CD4-positive, CD25-positive, alpha-beta regulatory T cell (primary cell): ENCODE measurements around the gene GALNS. TPM values are rescaled to one million over a fixed set of nuclear protein-coding genes. Genes with fewer than 3 reads are reported as not detected.

ENCODE experiments used
- ATAC-seq, 2 donors: fragments of 150-1000 bp; cut with Tn5 transposase; one replicate each; pipeline ENCODE4 v1.10.0; 2021; ENCODE audit warnings: low read depth in 2 of 2, moderate number of reproducible peaks in 2 of 2, moderate library complexity in 1 of 2
- DNase-seq, 3 donors: peaks; one replicate each; pipeline versions ENCODE4 v3.0.0 to v3.0.0-alpha.2; 2012 to 2022; ENCODE audit warnings: mixed read lengths in 1 of 3
- H3K27ac ChIP-seq: one replicate; pipeline ENCODE4 v1.7.0; 2013; ENCODE audit warnings: mild to moderate bottlenecking, low read length; ENCODE audit not compliant: insufficient read depth, poor library complexity, severe bottlenecking
- H3K27me3 ChIP-seq: one replicate; pipeline ENCODE4 v1.7.0; 2013; ENCODE audit warnings: low read length; ENCODE audit not compliant: control insufficient read depth, insufficient read depth
- H3K36me3 ChIP-seq: one replicate; pipeline ENCODE4 v1.7.0; 2013; ENCODE audit warnings: mild to moderate bottlenecking, low read length, moderate library complexity; ENCODE audit not compliant: control insufficient read depth, insufficient read depth
- H3K4me1 ChIP-seq: 2 replicates; pipeline ENCODE4 v1.7.0; 2013; ENCODE audit warnings: mild to moderate bottlenecking, low read length; ENCODE audit not compliant: insufficient read depth, control insufficient read depth, poor library complexity, severe bottlenecking
- H3K4me3 ChIP-seq: one replicate; pipeline ENCODE4 v1.7.0; 2013; ENCODE audit warnings: low read depth, mild to moderate bottlenecking, low read length, moderate library complexity
- H3K9me3 ChIP-seq, 2 experiments: 1 replicate in 1 of 2; 2 replicates in 1 of 2; pipeline ENCODE4 v1.7.0; 2013; ENCODE audit warnings: low read length in 2 of 2, mild to moderate bottlenecking in 1 of 2, moderate library complexity in 1 of 2; ENCODE audit not compliant: control insufficient read depth in 2 of 2
- H3K27ac Mint-ChIP-seq, 3 donors: one replicate each; pipeline ENCODE4 v1.8.0; 2020 to 2022; ENCODE audit warnings: mild to moderate bottlenecking in 3 of 3, mixed read lengths in 3 of 3, moderate library complexity in 2 of 3
- H3K27me3 Mint-ChIP-seq: one replicate; pipeline ENCODE4 v1.8.0; 2022; ENCODE audit warnings: mild to moderate bottlenecking, mixed read lengths
- H3K36me3 Mint-ChIP-seq: one replicate; pipeline ENCODE4 v1.8.0; 2020; ENCODE audit warnings: mixed read lengths
- H3K4me1 Mint-ChIP-seq, 4 donors: one replicate each; pipeline ENCODE4 v1.8.0; 2020 to 2022; ENCODE audit warnings: mixed read lengths in 4 of 4, mild to moderate bottlenecking in 1 of 4
- H3K4me3 Mint-ChIP-seq, 4 donors: one replicate each; pipeline ENCODE4 v1.8.0; 2020 to 2022; ENCODE audit warnings: mild to moderate bottlenecking in 4 of 4, mixed read lengths in 4 of 4, moderate library complexity in 3 of 4
- H3K9me3 Mint-ChIP-seq, 7 donors: one replicate each; pipeline ENCODE4 v1.8.0; 2020 to 2022; ENCODE audit warnings: mixed read lengths in 7 of 7, mild to moderate bottlenecking in 3 of 7, moderate library complexity in 2 of 7
- polyA plus RNA-seq, 4 donors: library from polyadenylated mRNA; unstranded; fragments of 300-500 nt; fragmentation: Illumina TruSeq; gene quantifications; one replicate each; pipeline ENCODE4 v1.2.3, GENCODE V29; 2021
- total RNA-seq: library from RNA; stranded (reverse); gene quantifications from one replicate; pipeline ENCODE4 v1.2.3, GENCODE V29; 2022

Gene GALNS
- total and polyA plus RNA-seq, 5 donors from 2014 or later = 8.1 to 63.1 (median 12.5) TPM

- Histone ChIP-seq H3K36me3 (peaks cover 11% of the 10 kb centered on the region), H3K9me3 (no peaks in the 10 kb centered on the region), H3K27me3 (no peaks in the 10 kb centered on the region), H3K4me3 (no peak overlapping the region), H3K27ac (peak overlapping the region; percentile 65), H3K4me1 (peaks cover 39% of the 10 kb centered on the region)
- H3K9me3 Mint-ChIP-seq = no peaks in the 10 kb centered on the region
- no peaks in the 10 kb centered on the region for H3K27me3 Mint-ChIP-seq
- no peak for DNase-seq
- H3K36me3 Mint-ChIP-seq = no peaks in the 10 kb centered on the region
- peaks cover 4 to 46% (median 17%) of the 10 kb centered on the region in 4 donors for H3K4me1 Mint-ChIP-seq
- peak overlapping the region; percentile 81 to 90 (median 86) for H3K4me3 Mint-ChIP-seq
- H3K27ac Mint-ChIP-seq = peak overlapping the region; percentile 58 to 88 (median 63)
- no peak for ATAC-seq
Observed at GRCh38 chr16:88855176-88855575, 1.6 kb downstream of the GALNS start.

GRCh38 chr16:88854306-88855111 is 2.2 kb downstream of the GALNS start:
- ATAC-seq = no peak
- no peak overlapping the region for H3K4me3 ChIP-seq
- Mint-ChIP-seq H3K4me3 (peak overlapping the region; percentile 81 to 90 (median 86)), H3K27me3 (no peaks in the 10 kb centered on the region), H3K36me3 (no peaks in the 10 kb centered on the region), H3K4me1 (peaks cover 4 to 46% (median 16%) of the 10 kb centered on the region in 4 donors), H3K9me3 (no peaks in the 10 kb centered on the region), H3K27ac (peak overlapping the region in 2 of 3 donors; percentile 63 to 88)
- DNase-seq = peak in 2 of 3 donors; percentile 14 to 32
- peaks cover 6% of the 10 kb centered on the region for H3K36me3 ChIP-seq
- no peak overlapping the region for H3K27ac ChIP-seq
- peaks cover 36% of the 10 kb centered on the region for H3K4me1 ChIP-seq
- H3K27me3 ChIP-seq = no peaks in the 10 kb centered on the region
- no peaks in the 10 kb centered on the region for H3K9me3 ChIP-seq

- peak overlapping the region in 1 of 4 donors; percentile 58 for H3K4me3 Mint-ChIP-seq
Observed at GRCh38 chr16:88853325-88853941, 3.3 kb downstream of the GALNS start.

GRCh38 chr16:88851616-88852015 is 5.1 kb downstream of the GALNS start:
- DNase-seq = no peak
- Histone ChIP-seq H3K27me3 (no peaks in the 10 kb centered on the region), H3K4me1 (peaks cover 20% of the 10 kb centered on the region), H3K36me3 (peaks cover 2% of the 10 kb centered on the region), H3K27ac (no peak overlapping the region), H3K4me3 (no peak overlapping the region), H3K9me3 (no peaks in the 10 kb centered on the region)
- H3K4me3 Mint-ChIP-seq = no peak overlapping the region
- H3K27me3 Mint-ChIP-seq = no peaks in the 10 kb centered on the region
- no peak for ATAC-seq
- H3K36me3 Mint-ChIP-seq = no peaks in the 10 kb centered on the region
- H3K4me1 Mint-ChIP-seq = peaks cover 4 to 26% (median 7%) of the 10 kb centered on the region in 4 donors
- no peaks in the 10 kb centered on the region for H3K9me3 Mint-ChIP-seq
- no peak overlapping the region for H3K27ac Mint-ChIP-seq

More at GRCh38 chr16:88853325-88853941, 3.3 kb downstream of the GALNS start:
- DNase-seq (no peak), ATAC-seq (no peak)
- Histone ChIP-seq H3K4me3 (no peak overlapping the region), H3K4me1 (peaks cover 34% of the 10 kb centered on the region), H3K36me3 (peaks cover 2% of the 10 kb centered on the region), H3K27ac (no peak overlapping the region), H3K27me3 (no peaks in the 10 kb centered on the region), H3K9me3 (no peaks in the 10 kb centered on the region)
- Mint-ChIP-seq H3K9me3 (no peaks in the 10 kb centered on the region), H3K4me1 (peaks cover 4 to 36% (median 14%) of the 10 kb centered on the region in 4 donors), H3K27me3 (no peaks in the 10 kb centered on the region), H3K36me3 (no peaks in the 10 kb centered on the region), H3K27ac (no peak overlapping the region)

- Mint-ChIP-seq H3K36me3 (no peaks in the 10 kb centered on the region), H3K9me3 (no peaks in the 10 kb centered on the region), H3K4me3 (peak overlapping the region in 1 of 4 donors; percentile 4), H3K4me1 (peaks cover 4 to 24% (median 7%) of the 10 kb centered on the region in 4 donors), H3K27ac (peak overlapping the region in 1 of 3 donors; percentile 32), H3K27me3 (no peaks in the 10 kb centered on the region)
- H3K27ac ChIP-seq = no peak overlapping the region
- DNase-seq (no peak), ATAC-seq (no peak)
- peaks cover 2% of the 10 kb centered on the region for H3K36me3 ChIP-seq
- no peak overlapping the region for H3K4me3 ChIP-seq
- no peaks in the 10 kb centered on the region for H3K9me3 ChIP-seq
- no peaks in the 10 kb centered on the region for H3K27me3 ChIP-seq
- H3K4me1 ChIP-seq = peaks cover 14% of the 10 kb centered on the region
Observed at GRCh38 chr16:88850531-88851199, 6.1 kb downstream of the GALNS start.

DNA sequence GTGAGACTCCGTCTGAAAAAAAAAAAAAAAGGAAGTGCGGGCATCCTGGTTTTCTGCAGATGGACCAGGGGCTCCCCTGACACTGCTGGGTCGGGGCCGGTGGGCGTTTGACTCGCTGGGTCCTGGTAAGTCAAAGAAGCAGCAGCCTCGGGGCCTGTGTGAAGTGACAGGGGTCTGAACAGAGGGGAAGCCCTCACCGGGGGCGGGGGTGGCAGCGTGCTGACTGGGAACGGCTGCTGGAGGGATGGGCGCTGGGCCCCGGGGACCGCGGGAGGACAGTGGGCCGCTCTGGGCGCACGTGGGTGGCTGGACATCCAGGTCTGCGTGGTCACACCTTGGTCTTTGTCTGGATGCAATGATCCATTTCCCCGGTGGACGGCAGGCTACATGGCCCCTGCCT is 8.2 kb downstream of the GALNS start:
- Mint-ChIP-seq H3K27ac (peak overlapping the region in 1 of 3 donors; percentile 9), H3K4me3 (no peak overlapping the region), H3K9me3 (no peaks in the 10 kb centered on the region), H3K36me3 (no peaks in the 10 kb centered on the region), H3K4me1 (peaks cover 0 to 10% (median under 1%) of the 10 kb centered on the region in 4 donors), H3K27me3 (no peaks in the 10 kb centered on the region)
- DNase-seq = no peak
- Histone ChIP-seq H3K4me1 (no peaks in the 10 kb centered on the region), H3K36me3 (peaks cover 2% of the 10 kb centered on the region), H3K9me3 (no peaks in the 10 kb centered on the region), H3K4me3 (no peak overlapping the region), H3K27ac (no peak overlapping the region), H3K27me3 (no peaks in the 10 kb centered on the region)
- no peak for ATAC-seq

GRCh38 chr16:88847654-88848053 is 9.1 kb downstream of the GALNS start:
- Mint-ChIP-seq H3K36me3 (no peaks in the 10 kb centered on the region), H3K9me3 (no peaks in the 10 kb centered on the region), H3K4me3 (no peak overlapping the region), H3K27ac (no peak overlapping the region), H3K27me3 (no peaks in the 10 kb centered on the region), H3K4me1 (peaks cover 0 to 9% (median under 1%) of the 10 kb centered on the region in 4 donors)
- Histone ChIP-seq H3K4me3 (no peak overlapping the region), H3K36me3 (peaks cover 2% of the 10 kb centered on the region), H3K27ac (no peak overlapping the region), H3K4me1 (no peaks in the 10 kb centered on the region), H3K27me3 (no peaks in the 10 kb centered on the region), H3K9me3 (no peaks in the 10 kb centered on the region)
- DNase-seq (no peak), ATAC-seq (no peak)
